HG03064 (cell line): ENCODE results near the gene TSTD2.
"Not testable (repeated sequence)": the region's sequence is repeated elsewhere in the genome, so short reads cannot be mapped to it uniquely, and the experiment has no call there.

ENCODE experiments used
- ATAC-seq: cut with Tn5 transposase; IDR thresholded peaks from one replicate; pipeline ENCODE4 v1.9.1; 2021; ENCODE audit warnings: low read depth; ENCODE audit not compliant: unreplicated experiment

TSTD2 gene

DNA sequence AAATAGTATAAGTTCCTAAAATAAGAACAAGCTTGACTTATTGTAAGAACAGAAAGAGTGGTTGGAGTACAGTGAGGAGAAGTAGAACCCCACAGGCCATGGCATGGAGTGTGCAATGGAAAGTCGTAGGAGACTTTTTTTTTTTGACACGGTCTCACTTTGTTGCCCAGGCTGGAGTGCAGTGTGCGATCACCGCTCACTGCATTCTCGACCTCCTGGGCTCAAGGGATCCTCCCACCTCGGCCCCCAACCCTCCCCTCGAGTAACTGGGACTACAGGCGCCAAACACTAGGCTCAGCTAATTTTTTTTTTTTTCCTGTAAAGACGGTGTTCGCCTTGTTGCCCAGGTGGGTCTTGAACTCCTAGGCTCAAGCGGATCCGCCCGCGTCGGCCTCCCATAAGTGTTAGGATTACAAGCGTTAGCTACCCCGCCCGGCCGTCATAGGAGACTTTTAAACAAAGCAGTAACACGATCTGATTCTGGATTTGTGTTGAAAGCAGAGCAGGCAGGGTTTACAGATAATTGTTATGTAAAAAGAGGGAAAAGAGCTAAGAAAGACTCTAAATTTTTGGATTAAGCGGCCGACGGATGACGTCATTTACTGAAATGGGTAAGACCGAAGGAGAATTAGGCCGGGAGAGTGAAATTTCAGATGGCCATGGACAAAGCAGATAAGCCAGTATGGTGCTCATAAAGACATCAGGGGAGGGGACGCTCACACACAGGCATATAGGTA lies 752 bp downstream of the TSTD2 start:
- ATAC-seq: peak; percentile 8

- ATAC-seq: no peak
Observed at GRCh38 chr9:97630591-97630990, 2.6 kb downstream of the TSTD2 start.

GRCh38 chr9:97629156-97629555 lies 4.0 kb downstream of the TSTD2 start:
- no peak for ATAC-seq

DNA sequence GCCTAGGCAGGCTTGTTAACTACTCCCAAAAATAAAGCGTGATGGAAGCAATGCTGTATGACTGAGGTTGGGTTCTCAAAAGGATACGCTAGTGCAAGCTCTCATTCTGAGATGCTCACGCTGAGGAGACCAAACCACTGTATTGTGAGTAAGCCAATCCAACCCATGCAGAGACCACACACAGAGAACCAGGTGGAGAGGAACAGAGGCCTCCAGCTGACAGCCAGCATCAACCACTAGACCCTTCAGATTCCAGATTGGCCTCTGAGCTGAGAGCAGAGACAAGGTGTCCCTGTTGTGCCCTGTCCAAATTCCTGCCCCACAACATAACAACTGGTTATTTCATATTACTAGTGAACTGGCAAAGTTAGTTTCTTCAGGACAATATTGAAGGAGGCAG lies 4.5 kb downstream of the TSTD2 start:
- ATAC-seq: no peak

- no peak for ATAC-seq
Observed at GRCh38 chr9:97627624-97628023, 5.5 kb downstream of the TSTD2 start.

DNA sequence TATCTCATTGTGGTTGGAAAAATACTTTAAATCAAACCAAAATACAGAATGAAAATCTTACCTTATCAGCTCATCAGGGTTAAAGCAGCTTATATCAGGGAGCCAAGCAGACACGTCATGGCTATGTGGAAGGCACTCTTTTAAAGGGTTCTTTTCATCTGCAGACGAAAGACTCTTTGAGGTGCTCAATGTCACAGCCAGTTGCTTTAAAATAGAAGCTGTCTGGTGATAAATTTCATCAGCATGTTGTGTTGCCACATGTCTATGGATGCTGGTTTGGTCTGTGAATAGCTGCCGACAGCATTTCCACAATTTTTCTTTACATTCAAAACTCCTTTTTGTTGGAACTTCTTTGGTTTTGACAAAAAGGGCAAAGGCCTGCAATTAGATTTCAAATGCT lies 7.5 kb downstream of the TSTD2 start:
- ATAC-seq: no peak

DNA sequence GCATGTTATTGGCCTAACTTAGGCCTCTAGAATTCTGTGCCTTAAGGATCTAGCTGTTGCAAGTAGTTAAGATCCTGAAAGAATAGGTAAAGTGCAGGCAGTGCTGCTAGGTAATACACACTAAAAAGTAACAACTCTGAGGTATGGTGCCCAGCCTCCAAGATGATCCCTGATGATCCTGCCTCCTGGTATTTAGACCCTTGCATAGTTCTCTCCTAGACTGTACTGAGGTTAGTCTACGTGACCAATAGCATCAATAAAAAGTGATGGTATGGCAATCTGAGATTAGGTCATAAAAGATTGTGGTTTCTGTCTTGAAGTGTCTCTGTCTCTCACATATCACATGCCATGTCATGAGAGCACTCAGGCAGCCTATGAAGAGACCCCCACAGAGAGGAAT lies 9.2 kb downstream of the TSTD2 start:
- ATAC-seq: no peak

DNA sequence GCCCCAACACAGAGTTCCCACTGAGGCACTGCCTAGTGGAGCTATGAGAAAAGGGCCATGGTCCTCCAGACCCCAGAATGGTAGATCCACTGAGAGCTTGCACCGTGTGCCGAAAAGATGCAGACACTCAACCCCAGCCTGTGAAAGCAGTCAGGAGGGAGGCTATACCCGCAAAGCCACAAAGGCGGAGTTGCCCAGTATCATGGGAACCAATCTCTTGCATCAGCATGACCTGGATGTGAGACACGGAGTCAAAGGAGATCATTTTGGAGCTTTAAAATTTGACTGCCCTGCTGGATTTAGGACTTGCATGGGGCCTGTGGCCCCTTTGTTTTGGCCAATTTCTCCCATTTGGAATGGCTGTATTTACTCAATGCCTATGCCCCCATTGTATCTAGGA lies 10.7 kb downstream of the TSTD2 start:
- ATAC-seq: not testable (repeated sequence)

GRCh38 chr9:97620063-97620462 lies 13.1 kb downstream of the TSTD2 start:
- ATAC-seq: not testable (repeated sequence)

DNA sequence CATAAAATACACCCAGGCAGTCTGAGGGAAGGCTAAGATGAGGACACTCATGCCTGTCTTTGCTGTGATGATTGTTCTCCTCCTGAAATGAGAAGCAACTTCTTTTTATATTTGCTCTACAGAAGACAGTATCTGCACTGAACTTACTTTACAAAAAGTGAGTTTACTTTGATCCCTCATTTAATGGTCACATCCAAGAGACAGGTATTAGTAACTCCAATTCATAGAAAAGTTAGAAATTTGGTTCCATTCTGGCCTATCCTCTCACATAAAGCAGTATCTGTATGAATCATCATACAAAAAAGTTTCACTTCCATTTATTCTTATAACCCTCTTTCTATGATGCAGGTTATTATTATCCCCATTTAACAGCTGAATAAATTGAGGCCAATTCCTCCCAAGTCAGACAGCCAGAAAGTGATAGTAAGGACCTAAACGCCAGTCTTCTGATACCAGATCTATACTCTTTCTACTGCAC lies 15.2 kb downstream of the TSTD2 start:
- ATAC-seq: no peak

DNA sequence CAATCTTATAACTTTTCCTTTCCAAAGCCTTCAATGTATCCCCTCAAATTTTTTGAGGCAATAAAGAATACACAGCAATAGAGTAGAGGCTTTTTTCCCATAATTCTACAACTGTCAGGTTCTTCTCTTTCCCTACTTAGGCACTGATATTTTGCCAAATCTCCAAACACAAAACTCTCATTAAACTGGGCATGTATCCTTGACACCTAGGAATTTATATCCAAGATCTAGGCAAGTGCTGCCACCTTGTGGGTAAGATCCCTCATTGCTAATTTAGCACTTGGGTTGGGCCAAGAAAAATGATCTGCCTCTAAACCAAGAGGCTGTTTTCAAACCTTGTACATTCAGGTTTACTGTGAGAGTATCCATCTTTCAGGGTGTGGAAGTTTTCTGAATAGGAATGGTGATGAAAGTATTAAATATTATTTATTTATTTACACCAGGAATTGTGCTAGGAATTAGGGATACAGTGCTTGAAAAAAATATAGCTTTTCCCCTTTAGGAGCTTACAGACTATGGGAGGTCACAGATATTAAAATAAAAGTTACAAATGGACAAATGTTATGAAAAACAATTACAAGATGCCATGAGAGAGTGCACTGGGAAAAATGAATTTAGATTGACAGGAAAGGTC lies 17.6 kb downstream of the TSTD2 start:
- ATAC-seq: no peak

GRCh38 chr9:97604901-97605645 lies 28.1 kb downstream of the TSTD2 start:
- ATAC-seq: no peak

GRCh38 chr9:97602430-97602829 lies 30.7 kb downstream of the TSTD2 start:
- no peak for ATAC-seq

- ATAC-seq: no peak
Observed at GRCh38 chr9:97601228-97601898, 31.8 kb downstream of the TSTD2 start.

DNA sequence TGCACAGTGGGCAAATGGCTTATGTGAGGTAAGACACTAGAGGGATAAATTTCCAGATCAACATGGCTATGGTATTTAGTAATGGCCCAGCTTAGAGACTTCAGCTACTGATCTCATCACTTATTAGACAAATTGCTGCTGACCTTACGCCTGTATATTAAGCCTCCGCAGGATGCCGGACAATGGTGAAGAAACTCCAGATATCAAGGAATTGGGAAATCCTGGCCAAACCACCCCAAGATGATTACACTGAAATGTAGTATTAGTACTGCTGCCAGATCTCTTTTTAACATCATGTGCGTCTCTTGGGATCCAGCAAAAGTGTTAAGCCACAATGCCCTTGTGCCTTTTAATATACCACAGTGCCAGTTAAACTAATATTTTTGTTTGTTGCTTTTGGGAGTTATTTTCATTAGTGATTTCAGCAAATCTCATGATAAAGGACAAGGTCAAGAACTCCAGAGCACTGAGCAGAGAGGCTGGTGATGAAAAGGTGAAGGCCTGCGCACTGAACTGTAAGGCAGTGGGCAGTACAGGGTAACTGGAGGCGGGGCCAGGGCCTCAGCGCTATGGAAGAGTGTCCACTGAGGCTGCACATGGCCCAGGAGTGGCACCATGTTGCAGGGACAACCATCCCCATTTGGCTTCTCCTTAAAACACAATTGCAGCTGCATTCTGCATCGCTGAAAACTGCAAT lies 32.5 kb downstream of the TSTD2 start:
- no peak for ATAC-seq

DNA sequence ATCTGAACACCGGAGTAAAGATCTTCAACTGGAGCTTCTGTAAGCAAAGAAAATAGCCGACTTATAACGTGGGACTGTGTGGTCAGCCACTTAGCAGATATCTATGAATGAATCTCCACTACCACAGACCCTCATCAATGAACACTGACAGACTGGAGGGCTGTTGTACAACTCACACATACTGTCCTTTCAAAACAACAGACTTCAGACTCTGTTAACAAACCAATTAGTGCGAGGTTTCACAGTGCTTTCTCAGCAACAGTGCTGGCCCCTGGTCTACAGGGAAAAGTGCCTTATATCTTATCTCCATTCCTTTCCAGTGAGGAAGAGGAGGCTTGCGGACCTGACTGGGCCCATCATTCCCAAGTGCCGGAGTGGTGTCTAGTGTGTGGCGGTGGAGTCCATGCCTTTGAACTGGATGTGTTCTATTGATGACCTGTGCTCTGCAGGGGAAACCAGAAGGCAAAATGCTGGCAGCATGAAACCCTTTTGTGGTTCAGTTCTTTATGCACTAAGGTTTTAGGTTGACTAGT lies 33.8 kb downstream of the TSTD2 start:
- ATAC-seq: no peak

GRCh38 chr9:97598461-97599288 lies 34.5 kb downstream of the TSTD2 start:
- peak; percentile 72 for ATAC-seq

GRCh38 chr9:97596906-97597305 lies 36.3 kb downstream of the TSTD2 start:
- no peak for ATAC-seq

DNA sequence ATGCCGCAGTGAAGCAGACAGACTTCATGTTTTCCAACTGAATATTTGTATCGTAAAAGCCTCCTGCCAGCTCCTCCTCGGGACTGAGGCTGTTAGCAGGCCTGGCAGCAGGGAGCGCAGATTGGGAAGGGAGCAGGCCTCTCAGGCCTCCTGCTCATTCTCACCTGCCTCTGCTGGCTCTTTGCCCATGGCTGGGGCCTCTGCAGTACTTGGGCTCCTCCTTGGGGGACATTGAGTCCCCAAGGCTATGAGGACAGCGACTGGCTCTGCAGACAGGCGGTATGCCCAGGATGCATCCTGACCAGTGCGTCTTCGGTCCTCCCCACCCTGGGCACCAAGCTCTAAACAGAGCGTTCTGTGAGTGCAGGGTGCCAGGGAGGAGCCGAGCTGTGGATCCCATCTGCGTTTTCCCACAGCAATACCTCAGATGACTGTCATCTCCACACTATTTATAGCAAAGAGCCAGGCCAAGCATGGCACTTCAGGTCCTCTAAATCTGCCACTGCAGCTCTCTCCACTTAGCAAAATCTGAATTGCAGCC lies 38.7 kb downstream of the TSTD2 start:
- no peak for ATAC-seq
